ENCODE results near the gene MUSTN1. TPM values are rescaled to one million over a fixed set of nuclear protein-coding genes. Genes with fewer than 3 reads are reported as not detected.

The MUSTN1 gene
- total and polyA plus RNA-seq, 11 donors: 13.5 to 207 (median 32.4) TPM

- Histone ChIP-seq H3K9me3 (no peaks in the 10 kb centered on the region), H3K36me3 (no peaks in the 10 kb centered on the region), H3K4me3 (no peak overlapping the region), H3K27ac (no peak overlapping the region), H3K27me3 (no peaks in the 10 kb centered on the region), H3K4me1 (no peaks in the 10 kb centered on the region)
- TF ChIP-seq POLR2A (IDR thresholded peaks at IDR 0.05) (no peak), CTCF (IDR thresholded peaks at IDR 0.05) (no peak)
- no peak for DNase-seq
- ATAC-seq: no peak
- 73 to 86% (median 80%) methylated on average over 2 of the region's 2 CpGs for WGBS, 4 donors
- intact Hi-C loops (cut with DNase I): no loop called here
These were observed 25.7 kb downstream of the MUSTN1 start for GRCh38 chr3:52809149-52809548.

DNA sequence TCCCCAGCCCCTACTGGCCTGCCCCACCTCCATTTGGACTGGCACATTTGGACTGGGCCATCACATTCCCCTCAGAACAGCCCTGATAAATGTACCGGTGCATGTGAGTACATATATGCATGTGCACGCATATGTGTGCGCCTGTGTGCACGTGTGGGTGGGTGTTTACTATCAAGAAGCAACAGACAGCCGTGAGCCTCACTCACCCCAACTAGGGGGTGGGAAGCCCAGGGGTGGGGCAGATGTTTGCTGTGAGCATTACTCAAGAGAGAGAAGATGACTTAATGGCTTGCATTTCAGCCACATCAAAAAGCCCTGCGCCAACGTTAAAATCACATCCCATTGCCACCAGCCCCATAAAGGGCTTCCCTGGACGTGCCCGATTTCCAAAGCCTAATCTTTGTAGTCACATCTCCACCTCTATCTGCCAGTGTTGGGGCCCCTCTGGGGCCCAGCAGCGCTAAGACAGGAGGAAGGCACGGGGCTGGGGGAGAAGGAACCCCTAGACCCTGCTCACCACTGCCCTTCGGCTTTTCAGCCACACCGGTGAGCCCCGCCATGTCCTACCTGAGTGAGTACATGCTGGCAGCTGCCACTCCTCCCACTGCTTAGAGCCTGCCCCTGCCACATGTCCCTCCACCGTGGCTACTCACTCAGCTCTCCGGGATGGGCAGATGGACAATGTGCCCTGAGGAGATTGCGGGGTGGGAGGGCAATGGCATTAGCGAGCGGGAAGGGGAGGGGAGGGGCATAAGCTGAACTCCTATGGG lies 29.4 kb downstream of the MUSTN1 start:
- Histone ChIP-seq H3K9me3 (no peaks in the 10 kb centered on the region), H3K27ac (no peak overlapping the region), H3K4me3 (no peak overlapping the region), H3K36me3 (no peaks in the 10 kb centered on the region), H3K4me1 (no peaks in the 10 kb centered on the region), H3K27me3 (no peaks in the 10 kb centered on the region)
- TF ChIP-seq POLR2A (IDR thresholded peaks at IDR 0.05) (no peak), CTCF (IDR thresholded peaks at IDR 0.05) (no peak)
- intact Hi-C loops (cut with DNase I): no loop called here
- WGBS, 4 donors: 79 to 81% (median 80%) methylated on average over 17 to 19 of the region's 19 CpGs
- ATAC-seq (no peak), DNase-seq (no peak)

DNA sequence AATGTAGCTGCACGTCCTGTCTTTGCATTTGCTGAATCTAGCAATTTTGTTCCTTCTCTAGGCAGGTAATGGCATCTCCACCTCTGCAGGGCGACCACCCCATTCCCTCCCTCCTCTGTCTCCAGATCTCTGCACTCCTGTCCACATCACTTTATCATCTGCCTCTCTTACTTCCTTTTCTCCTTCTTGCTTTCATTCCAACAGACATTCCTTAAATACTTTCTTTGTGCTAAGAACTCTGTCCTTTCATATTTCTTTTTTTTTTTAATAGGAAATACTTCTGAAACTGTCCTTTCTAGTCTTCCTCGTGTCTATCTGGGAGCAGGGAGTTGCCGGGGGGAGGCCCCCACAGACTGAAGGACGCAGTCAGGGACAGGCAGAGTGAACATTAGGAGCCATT lies 33.0 kb downstream of the MUSTN1 start:
- Histone ChIP-seq H3K9me3 (no peaks in the 10 kb centered on the region), H3K4me3 (no peak overlapping the region), H3K36me3 (no peaks in the 10 kb centered on the region), H3K27me3 (no peaks in the 10 kb centered on the region), H3K4me1 (no peaks in the 10 kb centered on the region), H3K27ac (no peak overlapping the region)
- no peak for ATAC-seq
- no peak for DNase-seq
- WGBS, 4 donors: 67 to 74% (median 70%) methylated on average over 5 of the region's 5 CpGs
- no peak for TF ChIP-seq CTCF (IDR thresholded peaks at IDR 0.05)
- TF ChIP-seq POLR2A (IDR thresholded peaks at IDR 0.05): no peak
- intact Hi-C loops (cut with DNase I): no loop called here

- ATAC-seq: no peak
- no peak for DNase-seq
- H3K27me3 ChIP-seq: no peaks in the 10 kb centered on the region
- H3K4me1 ChIP-seq: no peaks in the 10 kb centered on the region
- H3K4me3 ChIP-seq: no peak overlapping the region
- no peak overlapping the region for H3K27ac ChIP-seq
- H3K9me3 ChIP-seq: no peaks in the 10 kb centered on the region
- TF ChIP-seq POLR2A (IDR thresholded peaks at IDR 0.05) (no peak), CTCF (IDR thresholded peaks at IDR 0.05) (no peak)
- intact Hi-C loops (cut with DNase I): no loop called here
- H3K36me3 ChIP-seq: no peaks in the 10 kb centered on the region
- WGBS, 4 donors: 71 to 83% (median 79%) methylated on average over 7 of the region's 7 CpGs
These were observed 34.7 kb downstream of the MUSTN1 start for GRCh38 chr3:52800079-52800478.
